ENCODE measurements around the gene SPNS3.

Gene SPNS3

GRCh38 chr17:4505187-4505586, 71.4 kb downstream of the SPNS3 start:
- no peak for FAIRE-seq
- no peak for DNase-seq (ENCODE audit: insufficient read length, low spot score)

- FAIRE-seq (no peak), DNase-seq (ENCODE audit: insufficient read length, low spot score) (no peak)
Observed at GRCh38 chr17:4506175-4506813, 72.6 kb downstream of the SPNS3 start.

- no peak for DNase-seq (ENCODE audit: insufficient read length, low spot score)
- FAIRE-seq: no peak
Observed at GRCh38 chr17:4506892-4507291, 73.2 kb downstream of the SPNS3 start.

GRCh38 chr17:4507361-4508111, 73.8 kb downstream of the SPNS3 start:
- DNase-seq (ENCODE audit: insufficient read length, low spot score) (no peak), FAIRE-seq (peak; percentile 44)

GRCh38 chr17:4508207-4508606, 74.5 kb downstream of the SPNS3 start:
- DNase-seq (ENCODE audit: insufficient read length, low spot score): no peak
- no peak for FAIRE-seq

GRCh38 chr17:4509401-4509800, 75.7 kb downstream of the SPNS3 start:
- DNase-seq (ENCODE audit: insufficient read length, low spot score) (no peak), FAIRE-seq (no peak)

- DNase-seq (ENCODE audit: insufficient read length, low spot score) (no peak), FAIRE-seq (no peak)
Observed at GRCh38 chr17:4509923-4510617, 76.3 kb downstream of the SPNS3 start.

- DNase-seq (ENCODE audit: insufficient read length, low spot score) (no peak), FAIRE-seq (peak; percentile 48)
Observed at GRCh38 chr17:4510618-4510941, 76.8 kb downstream of the SPNS3 start.

- FAIRE-seq: no peak
- no peak for DNase-seq (ENCODE audit: insufficient read length, low spot score)
Observed at GRCh38 chr17:4511199-4511932, 77.6 kb downstream of the SPNS3 start.

GRCh38 chr17:4512156-4513112, 78.7 kb downstream of the SPNS3 start:
- FAIRE-seq (peak; percentile 77), DNase-seq (ENCODE audit: insufficient read length, low spot score) (no peak)

- DNase-seq (ENCODE audit: insufficient read length, low spot score) (no peak), FAIRE-seq (no peak)
Observed at GRCh38 chr17:4513113-4514032, 79.6 kb downstream of the SPNS3 start.

GRCh38 chr17:4514206-4514605, 80.5 kb downstream of the SPNS3 start:
- FAIRE-seq (no peak), DNase-seq (ENCODE audit: insufficient read length, low spot score) (no peak)

- DNase-seq (ENCODE audit: insufficient read length, low spot score) (no peak), FAIRE-seq (no peak)
Observed at GRCh38 chr17:4514779-4515178, 81.0 kb downstream of the SPNS3 start.

- FAIRE-seq: no peak
- DNase-seq (ENCODE audit: insufficient read length, low spot score): no peak
Observed at GRCh38 chr17:4515501-4515900, 81.8 kb downstream of the SPNS3 start.

GRCh38 chr17:4516735-4517134, 83.0 kb downstream of the SPNS3 start:
- DNase-seq (ENCODE audit: insufficient read length, low spot score) (no peak), FAIRE-seq (no peak)

GRCh38 chr17:4518901-4519300, 85.2 kb downstream of the SPNS3 start:
- no peak for FAIRE-seq
- DNase-seq (ENCODE audit: insufficient read length, low spot score): no peak

- FAIRE-seq (no peak), DNase-seq (ENCODE audit: insufficient read length, low spot score) (no peak)
Observed at GRCh38 chr17:4519361-4519788, 85.6 kb downstream of the SPNS3 start.

- DNase-seq (ENCODE audit: insufficient read length, low spot score) (no peak), FAIRE-seq (no peak)
Observed at GRCh38 chr17:4520060-4520893, 86.5 kb downstream of the SPNS3 start.

Data from HTR-8/SVneo (cell line).